HuH-7 (cell line): Measurements from ENCODE around the gene TLR4.

ENCODE experiments used
- DNase-seq: peaks from one replicate; pipeline ENCODE4 v3.0.0; 2011; ENCODE audit warnings: low spot score

Gene TLR4

DNA sequence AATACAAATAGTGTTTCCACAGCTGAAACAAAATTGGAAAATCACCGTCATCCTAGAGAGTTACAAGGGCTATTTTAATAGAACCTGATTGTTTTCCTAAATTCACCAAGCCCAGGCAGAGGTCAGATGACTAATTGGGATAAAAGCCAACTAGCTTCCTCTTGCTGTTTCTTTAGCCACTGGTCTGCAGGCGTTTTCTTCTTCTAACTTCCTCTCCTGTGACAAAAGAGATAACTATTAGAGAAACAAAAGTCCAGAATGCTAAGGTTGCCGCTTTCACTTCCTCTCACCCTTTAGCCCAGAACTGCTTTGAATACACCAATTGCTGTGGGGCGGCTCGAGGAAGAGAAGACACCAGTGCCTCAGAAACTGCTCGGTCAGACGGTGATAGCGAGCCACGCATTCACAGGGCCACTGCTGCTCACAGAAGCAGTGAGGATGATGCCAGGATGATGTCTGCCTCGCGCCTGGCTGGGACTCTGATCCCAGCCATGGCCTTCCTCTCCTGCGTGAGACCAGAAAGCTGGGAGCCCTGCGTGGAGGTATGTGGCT is at the start of gene TLR4:
Gene TLR4, plus strand, starts transcription at position 380 of the 552 bp plus-strand sequence. Its CDS starts 70 bp downstream, at position 450.
- DNase-seq = no peak

DNA sequence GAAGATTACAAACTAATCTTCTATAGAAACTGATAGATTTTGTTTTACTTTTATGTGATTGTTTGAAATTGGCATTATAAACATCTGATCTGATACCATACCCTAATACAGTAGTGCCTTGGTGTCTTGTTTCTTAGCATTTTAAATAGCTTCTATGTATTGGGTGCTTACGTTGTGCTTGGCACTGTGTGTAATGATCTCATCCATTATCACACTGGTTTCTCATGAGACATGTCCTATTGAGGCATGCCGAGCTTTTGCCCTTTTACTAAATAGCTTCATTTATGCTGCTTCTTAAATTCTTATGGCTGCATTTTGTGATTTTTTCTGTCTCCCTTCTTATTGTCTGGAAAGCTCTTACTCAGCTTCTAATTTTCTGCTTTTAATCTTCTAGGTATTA is 48.2 kb upstream of the TLR4 start:
- no peak for DNase-seq

DNA sequence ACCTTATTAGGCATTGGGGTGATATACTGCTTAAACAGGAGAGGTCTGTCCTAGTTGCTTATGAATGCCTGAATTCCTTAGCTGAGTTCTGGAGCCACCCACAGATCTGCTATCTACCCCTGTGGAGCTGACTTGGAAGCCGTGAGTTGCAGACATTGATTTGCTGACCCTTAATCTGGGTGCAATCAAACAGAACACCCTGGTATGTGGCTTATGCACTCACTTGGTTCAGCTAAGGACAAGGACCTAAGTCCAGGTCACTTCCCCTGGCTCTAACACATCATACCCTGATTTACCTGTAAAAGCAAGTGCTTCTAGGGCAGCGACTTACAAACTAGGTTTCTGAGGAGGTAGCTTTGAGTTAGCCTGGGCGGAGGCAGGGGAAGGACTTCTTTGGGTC is 41.6 kb upstream of the TLR4 start:
- DNase-seq = no peak

DNA sequence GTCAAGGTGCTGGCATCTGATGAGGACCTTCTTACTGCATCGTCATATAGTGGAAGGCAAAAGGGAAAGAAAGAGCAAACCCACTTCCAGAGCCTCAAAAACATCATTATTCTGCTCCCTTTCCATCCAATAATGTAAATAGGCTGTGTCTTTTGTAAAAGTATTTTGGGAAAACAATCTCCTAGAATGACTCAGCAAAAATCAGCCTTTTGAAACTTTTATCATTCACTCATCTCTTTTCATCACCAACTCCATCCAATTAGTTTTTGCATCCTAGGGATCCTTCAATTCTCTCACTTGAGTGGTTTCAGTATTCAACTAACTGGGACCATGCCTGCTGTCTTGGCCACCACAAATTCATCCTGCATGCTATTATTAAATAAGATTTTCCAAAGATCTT is 39.8 kb upstream of the TLR4 start:
- no peak for DNase-seq

DNA sequence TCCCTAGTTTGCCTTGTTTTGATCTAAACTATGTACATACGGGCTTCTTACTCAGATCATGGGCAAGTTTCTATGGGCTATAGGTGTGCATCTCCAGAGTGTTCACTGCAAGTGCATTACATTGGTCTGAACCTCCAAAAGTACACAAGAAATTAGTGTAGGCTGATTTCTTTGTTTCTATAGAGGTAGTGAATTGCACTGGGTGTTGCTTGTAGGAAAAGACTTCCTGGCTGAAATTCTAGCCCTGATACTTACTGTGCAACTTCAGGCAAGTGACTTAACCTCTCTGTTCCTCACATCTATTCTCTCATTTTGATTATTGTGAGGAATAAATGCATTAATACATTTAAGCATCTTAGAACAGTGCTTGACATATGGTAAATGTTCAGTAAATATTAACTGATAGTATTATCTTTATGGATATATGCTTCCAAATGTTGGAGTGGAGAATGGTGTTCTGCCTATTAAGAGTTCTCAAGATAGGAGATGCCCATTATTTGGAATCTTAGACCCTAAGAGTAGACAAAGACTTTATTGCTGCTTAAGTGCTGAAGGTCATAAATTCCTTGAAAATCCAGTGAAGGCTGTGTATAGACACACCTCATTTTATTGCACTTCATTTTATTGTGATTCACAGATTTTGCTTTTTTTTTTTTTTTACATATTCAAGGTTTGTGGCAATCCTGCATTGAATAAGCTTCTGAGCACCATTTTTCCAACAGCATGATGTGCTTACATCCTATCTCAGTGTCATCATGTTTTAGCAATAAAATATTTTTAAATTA is 38.4 kb upstream of the TLR4 start:
- no peak for DNase-seq

DNA sequence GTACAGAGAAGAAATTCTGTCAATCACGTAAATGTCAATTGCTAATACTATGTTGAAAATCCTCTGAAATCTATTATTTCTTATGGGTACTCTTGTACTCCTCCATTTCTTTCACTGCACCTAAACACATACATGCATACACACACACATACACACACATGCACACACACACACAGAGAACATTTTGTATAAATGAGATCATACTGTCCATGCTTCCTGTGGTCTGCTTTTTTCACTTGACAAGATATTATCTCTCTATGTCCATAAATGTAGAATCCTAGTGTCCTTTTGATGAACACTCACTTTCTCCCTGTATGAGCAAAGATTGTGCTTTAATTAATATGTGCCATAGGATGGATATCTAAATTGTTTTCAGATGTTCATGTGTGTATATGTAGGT is 32.7 kb upstream of the TLR4 start:
- no peak for DNase-seq

DNA sequence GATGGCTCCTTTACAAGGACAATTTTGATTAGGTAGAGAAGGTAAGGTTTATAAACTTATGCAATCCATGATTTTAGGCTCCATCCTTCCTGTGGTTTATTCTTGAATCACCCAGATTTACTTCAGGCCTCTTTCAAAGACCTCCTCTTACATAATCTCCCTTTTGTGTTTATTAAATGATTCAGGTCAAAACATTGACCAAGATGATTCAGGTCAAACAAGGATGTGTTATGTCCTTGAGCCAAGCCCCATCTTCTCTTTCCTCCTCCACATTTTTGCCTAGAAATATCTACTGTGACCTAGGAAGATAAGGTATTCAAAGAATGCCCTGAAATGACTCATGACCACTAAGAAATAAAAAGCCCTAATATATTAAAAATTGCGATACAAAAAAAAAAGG is 31.8 kb upstream of the TLR4 start:
- DNase-seq = no peak

DNA sequence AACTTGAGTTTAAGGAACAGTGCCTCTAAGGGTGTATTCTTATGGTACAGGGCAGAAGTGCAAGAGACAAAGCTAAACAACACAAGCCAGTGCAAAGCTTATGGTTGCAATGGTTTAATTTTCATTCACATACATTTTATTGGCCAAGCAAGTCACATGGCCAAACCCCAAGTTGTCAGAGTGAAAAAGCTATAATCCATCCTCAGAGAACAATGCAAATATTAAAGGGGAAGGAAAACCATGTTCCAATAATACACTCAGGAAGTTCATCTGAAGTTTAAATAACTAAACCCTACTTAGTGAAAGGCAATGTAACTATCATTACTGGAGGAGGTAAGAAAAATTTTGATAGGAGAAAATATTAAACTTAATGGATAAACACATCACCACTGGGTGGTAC is 26.6 kb upstream of the TLR4 start:
- no peak for DNase-seq

DNA sequence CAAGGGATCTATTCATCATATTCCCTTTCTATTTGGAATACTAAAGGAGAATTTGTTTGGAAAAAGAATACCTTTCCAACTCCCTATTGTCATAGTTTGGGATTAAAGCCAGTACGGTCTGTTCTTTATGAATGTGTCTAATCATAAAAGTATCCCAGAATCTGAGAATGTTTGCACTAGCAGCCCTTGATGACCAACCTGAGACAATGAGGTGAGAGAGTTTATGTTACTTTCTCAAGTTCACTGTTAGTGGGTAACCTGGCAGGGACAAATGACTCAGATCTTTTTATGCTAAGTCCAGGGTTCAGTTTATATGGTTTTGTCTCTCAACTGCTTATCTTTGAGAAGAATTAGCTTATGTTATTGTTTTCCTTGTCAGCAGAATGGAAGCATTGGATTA is 25.3 kb upstream of the TLR4 start:
- no peak for DNase-seq

DNA sequence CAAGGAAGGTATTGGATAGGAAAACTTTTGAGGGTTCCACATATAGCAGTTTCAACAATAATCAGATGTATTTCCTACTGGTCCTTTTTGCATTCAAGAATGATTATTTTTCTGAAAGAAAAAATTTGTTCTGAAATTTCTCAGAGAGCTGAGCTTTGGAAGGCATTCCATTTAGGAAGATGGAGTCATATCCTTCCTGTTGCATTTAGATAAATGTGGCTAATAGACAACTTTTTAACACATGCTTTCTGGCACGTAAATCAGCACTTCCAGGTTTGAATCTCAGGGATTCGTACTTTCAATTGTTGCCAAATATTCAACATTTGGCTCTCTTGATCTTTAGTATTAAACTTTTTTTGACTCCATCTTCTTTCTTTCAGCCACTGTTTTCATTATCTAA is 24.8 kb upstream of the TLR4 start:
- DNase-seq = no peak

DNA sequence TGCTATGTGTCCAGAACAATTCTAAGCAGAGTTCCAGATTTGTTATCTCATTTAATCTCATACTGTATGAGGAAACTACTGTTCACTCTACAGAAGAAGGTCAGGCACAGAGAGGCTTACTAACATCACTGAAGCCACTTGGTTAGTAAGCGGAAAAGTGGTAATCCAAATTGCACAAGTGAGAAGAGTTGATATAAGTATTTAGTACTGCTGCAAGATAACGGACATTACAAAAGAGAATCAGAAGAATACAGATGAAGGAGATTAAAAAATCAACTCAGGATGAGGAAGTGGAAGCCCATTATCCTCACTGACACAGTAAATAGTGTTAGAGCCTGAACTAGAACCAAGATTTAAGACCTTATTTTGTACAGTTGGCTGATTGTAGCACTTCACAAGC is 22.3 kb upstream of the TLR4 start:
- no peak for DNase-seq

DNA sequence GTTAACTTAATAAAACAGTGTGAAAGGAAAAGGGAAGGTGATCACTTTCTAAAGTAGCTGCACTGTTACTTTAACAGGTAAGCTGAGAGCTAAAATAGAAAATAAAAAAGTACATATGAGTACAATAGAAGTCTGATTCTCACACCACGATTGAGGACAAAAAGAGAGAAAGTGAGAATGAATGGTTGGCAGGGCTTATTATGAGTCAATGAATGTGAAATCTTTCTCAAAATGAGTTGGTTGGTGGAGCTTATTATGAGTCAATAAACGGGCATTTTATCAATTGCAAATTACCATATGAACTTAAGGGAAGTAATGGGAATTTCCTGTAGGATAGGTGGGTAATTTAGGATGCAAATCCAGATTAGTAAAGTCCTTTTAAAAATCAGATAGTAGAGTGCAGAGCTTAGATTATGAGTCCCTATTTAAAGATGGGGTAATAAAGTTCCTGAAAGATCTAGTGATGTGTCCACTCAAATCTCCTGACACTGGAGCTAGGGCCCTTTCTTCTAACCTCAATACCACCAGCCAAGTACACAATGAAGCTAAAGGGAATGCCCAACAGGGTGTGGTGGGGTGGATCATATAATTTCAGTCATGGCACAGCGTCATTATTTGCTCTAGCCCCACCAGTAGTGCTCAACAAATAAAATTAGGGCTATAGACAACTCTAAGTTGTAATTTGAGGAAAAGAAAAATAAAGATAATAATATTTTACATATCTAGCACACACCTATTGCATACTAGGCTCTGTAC is 21.1 kb upstream of the TLR4 start:
- DNase-seq = no peak

DNA sequence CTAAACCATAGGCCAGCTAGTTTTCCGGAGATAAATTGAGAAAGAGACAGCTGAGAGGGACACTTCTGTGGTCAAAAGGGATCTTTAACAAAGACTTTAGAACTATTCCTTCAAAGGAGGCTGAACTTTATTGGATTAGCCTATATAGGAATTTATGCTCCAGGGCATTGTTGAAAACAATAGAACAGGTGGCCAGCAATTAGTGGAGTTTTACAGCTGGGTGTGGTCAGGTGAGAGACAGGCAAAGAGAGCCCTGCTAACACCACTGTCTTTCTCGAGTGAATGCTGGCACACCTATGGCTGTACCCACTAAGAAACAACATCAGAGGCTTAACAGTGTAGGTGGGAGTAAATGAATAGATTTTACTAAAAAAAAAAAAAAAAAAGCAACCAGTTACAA is 16.7 kb upstream of the TLR4 start:
- no peak for DNase-seq

DNA sequence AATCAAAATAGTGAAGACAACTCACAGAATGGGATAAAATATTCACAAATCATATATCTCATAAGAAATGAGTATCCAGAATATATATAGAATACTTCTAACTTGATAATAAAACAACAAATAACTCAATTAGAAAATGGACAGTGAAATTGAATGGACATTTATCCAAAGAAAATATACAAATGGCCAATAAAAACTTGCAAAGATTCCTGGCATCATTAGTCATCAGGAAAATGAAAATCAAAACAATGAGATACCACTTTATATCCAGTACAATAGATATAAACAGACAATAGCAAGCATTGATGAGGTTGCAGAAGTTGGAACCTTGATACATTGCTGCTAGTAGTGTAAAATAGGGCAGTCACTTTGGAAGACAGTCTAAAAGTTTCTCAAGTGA is 12.8 kb upstream of the TLR4 start:
- DNase-seq = no peak

DNA sequence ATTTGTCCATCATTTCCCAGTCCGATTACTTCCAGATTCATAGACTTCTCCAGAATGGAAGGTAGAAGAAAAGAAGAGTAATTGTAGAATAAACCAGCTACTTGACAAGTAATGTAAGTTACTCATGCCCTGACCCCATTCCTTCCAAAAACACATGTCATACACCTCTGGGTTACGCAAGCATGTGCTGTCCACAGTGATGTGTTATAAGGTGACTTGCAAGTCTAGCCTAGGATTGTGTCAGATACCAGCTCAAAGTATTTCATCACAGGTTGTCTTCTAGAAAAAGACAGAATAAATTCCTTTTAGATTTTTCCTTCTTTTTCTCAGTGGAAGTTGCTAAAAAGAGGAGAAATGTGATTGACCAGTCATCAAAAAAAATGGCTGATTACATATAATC is 8.0 kb upstream of the TLR4 start:
- no peak for DNase-seq

DNA sequence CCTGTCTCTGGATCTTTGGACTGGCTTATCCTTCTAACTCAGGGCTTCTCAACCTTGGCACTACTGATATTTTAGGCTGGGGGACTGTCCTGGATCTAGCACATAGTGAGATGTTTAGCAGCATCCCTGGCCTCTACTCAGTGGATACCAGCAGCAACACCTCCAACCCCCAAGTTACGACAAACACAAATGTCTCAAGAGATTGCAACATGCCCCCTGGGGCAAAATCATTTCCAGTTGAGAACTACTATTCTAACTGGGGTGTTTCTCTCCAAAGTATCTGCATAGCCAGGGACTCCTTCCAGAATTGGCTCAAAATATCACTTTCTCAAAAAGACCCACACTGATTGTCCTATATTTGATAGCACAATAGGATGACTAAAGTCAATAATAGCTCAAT is 7.2 kb upstream of the TLR4 start:
- no peak for DNase-seq

DNA sequence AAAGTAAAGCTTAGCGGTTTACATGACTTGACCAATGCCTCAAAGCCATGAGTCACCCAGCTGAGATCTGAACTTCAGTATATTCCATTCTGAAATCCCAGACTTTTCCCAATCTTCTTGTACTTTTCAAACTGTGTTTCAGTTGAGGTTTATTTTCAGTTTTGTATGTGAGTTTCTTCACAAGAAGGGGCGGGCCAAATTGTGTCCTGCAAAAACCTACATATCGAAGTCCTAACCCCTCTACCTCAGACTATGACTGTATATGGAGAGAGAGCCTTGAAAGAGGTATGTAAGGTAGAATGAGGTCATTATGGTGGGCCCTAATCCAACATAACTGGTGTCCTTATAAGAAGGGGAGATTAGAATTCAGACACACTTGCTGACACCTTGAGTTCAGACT is 666 bp upstream of the TLR4 start:
- no peak for DNase-seq

DNA sequence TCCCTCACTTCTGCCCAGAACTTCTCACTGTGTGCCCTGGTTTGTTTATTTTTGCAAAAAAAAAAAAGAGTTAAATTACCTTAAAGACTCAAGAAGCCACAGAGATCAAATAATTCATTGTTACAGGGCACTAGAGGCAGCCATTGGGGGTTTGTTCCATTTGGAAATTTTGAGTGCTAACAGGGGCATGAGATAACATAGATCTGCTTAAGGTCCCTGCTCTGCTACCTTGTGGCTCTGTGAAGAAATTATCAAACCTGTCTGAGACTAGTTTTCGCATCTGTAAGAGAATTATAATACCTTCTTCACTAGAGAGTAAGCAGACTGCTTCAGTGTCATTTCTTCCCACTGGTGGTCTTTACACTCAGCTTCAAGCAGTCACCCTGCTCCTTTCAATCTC is 394 bp downstream of the TLR4 start:
- no peak for DNase-seq

DNA sequence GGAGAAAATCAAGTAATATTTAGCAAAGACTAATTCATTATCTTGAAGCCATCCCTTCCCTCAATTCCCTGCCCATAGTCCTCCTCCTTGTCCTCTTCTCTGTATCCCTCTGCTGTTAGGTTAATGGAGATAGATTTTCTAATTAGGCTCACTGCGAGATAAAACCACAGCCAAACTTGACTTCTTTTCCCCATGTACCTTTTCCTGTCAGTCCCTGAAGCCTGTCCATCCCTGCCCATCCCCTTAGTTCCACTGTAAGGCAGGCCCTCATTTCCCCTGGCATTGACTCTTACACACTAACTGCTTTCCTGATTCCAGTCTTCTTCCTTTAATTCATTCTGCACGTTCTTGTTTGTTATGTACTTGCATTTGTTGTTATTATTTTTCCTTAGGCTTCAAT is 1.2 kb downstream of the TLR4 start:
- no peak for DNase-seq

DNA sequence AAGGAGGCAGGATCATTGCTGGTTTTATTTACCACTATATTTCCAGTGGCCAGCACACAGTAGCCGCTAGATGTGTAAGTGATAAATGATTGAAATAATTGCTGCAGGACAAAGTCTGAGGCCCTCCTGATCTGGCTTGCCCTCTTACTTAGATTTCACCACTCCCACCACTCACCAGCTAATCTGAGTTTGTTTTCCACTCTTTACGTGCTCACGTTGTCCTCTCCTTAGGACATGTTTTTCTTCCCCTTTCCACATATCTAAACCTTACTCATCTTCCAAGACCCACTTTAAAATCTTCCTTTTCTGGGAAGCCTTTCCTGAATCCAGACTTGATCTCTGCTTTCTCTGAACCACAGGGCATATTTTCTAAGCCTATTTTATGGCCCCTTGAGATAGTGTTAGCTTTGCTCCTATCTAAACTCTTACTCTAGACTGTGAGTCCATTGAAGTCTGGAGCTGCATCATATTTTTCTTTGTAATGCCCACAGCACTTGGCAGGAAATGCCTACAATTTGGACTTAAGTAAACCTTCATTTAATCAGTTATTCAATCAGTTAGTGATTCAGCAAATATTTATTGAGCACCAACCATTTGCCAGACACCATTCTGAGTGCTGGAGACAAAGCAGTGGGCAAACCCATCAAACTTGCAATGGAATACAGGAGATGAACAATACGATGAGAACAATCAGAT is 2.4 kb downstream of the TLR4 start:
- DNase-seq = no peak

DNA sequence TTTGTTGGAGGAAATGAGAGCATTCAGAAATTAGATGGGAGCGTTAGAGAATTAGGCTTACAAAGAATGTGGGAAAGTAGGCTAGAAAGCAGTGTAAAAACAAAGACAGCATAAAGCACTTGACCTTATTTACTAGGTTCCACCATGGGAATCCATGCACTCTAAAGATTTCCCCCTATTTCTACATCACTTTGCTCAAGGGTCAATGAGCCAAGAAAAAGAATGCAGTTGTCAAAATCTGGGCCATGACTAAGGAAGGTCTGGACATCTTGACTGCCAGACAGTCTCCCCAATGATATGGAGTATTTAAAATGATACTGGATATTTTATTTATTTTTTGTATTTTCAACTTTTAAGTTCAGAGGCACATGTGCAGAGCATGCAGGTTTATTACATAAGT is 3.4 kb downstream of the TLR4 start:
- no peak for DNase-seq

DNA sequence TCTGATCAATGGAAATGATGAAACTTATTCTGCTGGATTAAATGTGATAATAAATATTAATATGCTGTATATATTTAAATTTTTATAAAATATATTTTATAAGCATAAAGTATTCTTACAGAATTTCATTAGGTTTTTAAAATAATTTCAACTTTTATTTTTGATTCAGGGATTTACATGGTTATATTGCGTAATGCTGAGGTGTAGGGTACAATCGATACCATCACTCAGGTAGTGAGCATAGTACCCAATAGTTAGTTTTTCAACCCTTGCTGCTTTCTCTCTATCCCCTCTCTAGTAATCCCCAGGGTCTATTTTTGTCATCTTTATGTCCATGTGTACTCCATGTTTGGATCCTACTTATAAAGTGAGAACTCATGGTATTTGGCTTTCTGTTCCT is 5.7 kb downstream of the TLR4 start:
- DNase-seq = no peak

DNA sequence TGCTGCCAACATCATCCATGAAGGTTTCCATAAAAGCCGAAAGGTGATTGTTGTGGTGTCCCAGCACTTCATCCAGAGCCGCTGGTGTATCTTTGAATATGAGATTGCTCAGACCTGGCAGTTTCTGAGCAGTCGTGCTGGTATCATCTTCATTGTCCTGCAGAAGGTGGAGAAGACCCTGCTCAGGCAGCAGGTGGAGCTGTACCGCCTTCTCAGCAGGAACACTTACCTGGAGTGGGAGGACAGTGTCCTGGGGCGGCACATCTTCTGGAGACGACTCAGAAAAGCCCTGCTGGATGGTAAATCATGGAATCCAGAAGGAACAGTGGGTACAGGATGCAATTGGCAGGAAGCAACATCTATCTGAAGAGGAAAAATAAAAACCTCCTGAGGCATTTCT is 10.1 kb downstream of the TLR4 start:
- DNase-seq = no peak
